Measurements from ENCODE around the gene PIGU.

Gene PIGU

GRCh38 chr20:34557936-34558319 is 119.0 kb downstream of the PIGU start:
- DNase-seq (ENCODE audit: low spot score): no peak

- no peak for DNase-seq (ENCODE audit: low spot score)
Measured at GRCh38 chr20:34553366-34553867, 123.5 kb downstream of the PIGU start.

GRCh38 chr20:34552569-34552968 is 124.3 kb downstream of the PIGU start:
- DNase-seq (ENCODE audit: low spot score): no peak

- no peak for DNase-seq (ENCODE audit: low spot score)
Measured at GRCh38 chr20:34549929-34550305, 127.0 kb downstream of the PIGU start.

GRCh38 chr20:34549291-34549928 is 127.5 kb downstream of the PIGU start:
- DNase-seq (ENCODE audit: low spot score): no peak

GRCh38 chr20:34547844-34548613 is 128.9 kb downstream of the PIGU start:
- no peak for DNase-seq (ENCODE audit: low spot score)

GRCh38 chr20:34546751-34547181 is 130.1 kb downstream of the PIGU start:
- no peak for DNase-seq (ENCODE audit: low spot score)

GRCh38 chr20:34544109-34544796 is 132.6 kb downstream of the PIGU start:
- no peak for DNase-seq (ENCODE audit: low spot score)

- DNase-seq (ENCODE audit: low spot score): no peak
Measured at GRCh38 chr20:34543463-34544056, 133.3 kb downstream of the PIGU start.

GRCh38 chr20:34542439-34542838 is 134.5 kb downstream of the PIGU start:
- no peak for DNase-seq (ENCODE audit: low spot score)

GRCh38 chr20:34541917-34542316 is 135.0 kb downstream of the PIGU start:
- no peak for DNase-seq (ENCODE audit: low spot score)

GRCh38 chr20:34541264-34541901 is 135.5 kb downstream of the PIGU start:
- DNase-seq (ENCODE audit: low spot score): no peak

- DNase-seq (ENCODE audit: low spot score): no peak
Measured at GRCh38 chr20:34540596-34541263, 136.2 kb downstream of the PIGU start.

- no peak for DNase-seq (ENCODE audit: low spot score)
Measured at GRCh38 chr20:34539756-34540155, 137.1 kb downstream of the PIGU start.

- DNase-seq (ENCODE audit: low spot score): no peak
Measured at GRCh38 chr20:34538671-34539123, 138.2 kb downstream of the PIGU start.

- DNase-seq (ENCODE audit: low spot score): no peak
Measured at GRCh38 chr20:34537651-34538050, 139.2 kb downstream of the PIGU start.

GRCh38 chr20:34536798-34537394 is 140.0 kb downstream of the PIGU start:
- peak; percentile 50 for DNase-seq (ENCODE audit: low spot score)

GRCh38 chr20:34535857-34536256 is 141.0 kb downstream of the PIGU start:
- DNase-seq (ENCODE audit: low spot score): no peak

GRCh38 chr20:34535301-34535840 is 141.5 kb downstream of the PIGU start:
- no peak for DNase-seq (ENCODE audit: low spot score)

GRCh38 chr20:34534391-34535165 is 142.3 kb downstream of the PIGU start:
- no peak for DNase-seq (ENCODE audit: low spot score)
